ENCODE results near the gene SELENOM.

GRCh38 chr22:31102441-31103081 lies 4.8 kb downstream of the SELENOM start:
- no peak for TF ChIP-seq MAFK (IDR thresholded peaks at IDR 0.05; ENCODE audit: low read depth, low read length)
- TF ChIP-seq, protein P1, sequence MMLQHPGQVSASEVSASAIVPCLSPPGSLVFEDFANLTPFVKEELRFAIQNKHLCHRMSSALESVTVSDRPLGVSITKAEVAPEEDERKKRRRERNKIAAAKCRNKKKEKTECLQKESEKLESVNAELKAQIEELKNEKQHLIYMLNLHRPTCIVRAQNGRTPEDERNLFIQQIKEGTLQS (IDR thresholded peaks at IDR 0.05; ENCODE audit: insufficient read depth, low read depth, low read length), result no peak
- TF ChIP-seq POLR2AphosphoS5 (IDR thresholded peaks at IDR 0.05; ENCODE audit: low read depth, low read length), result no peak
- TF ChIP-seq CEBPB (IDR thresholded peaks at IDR 0.05; ENCODE audit: low read depth, low read length), result no peak
- TF ChIP-seq HDAC6 (IDR thresholded peaks at IDR 0.05; ENCODE audit: low read depth, low read length), result no peak
- TF ChIP-seq CTCF (IDR thresholded peaks at IDR 0.05; ENCODE audit: control extremely low read depth in 1 of 3, insufficient read depth in 1 of 3, low read depth in 1 of 3, low read length in 3 of 3), result no peak
- TF ChIP-seq, protein P2, sequence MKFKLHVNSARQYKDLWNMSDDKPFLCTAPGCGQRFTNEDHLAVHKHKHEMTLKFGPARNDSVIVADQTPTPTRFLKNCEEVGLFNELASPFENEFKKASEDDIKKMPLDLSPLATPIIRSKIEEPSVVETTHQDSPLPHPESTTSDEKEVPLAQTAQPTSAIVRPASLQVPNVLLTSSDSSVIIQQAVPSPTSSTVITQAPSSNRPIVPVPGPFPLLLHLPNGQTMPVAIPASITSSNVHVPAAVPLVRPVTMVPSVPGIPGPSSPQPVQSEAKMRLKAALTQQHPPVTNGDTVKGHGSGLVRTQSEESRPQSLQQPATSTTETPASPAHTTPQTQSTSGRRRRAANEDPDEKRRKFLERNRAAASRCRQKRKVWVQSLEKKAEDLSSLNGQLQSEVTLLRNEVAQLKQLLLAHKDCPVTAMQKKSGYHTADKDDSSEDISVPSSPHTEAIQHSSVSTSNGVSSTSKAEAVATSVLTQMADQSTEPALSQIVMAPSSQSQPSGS (IDR thresholded peaks at IDR 0.05; ENCODE audit: low read length), result no peak
